D721Med (cell line): ENCODE measurements around the gene LAMB4.
A peak's percentile ranks its signal among the peaks of the same experiment; 100 is the strongest.
"Not testable (repeated sequence)": the region's sequence is repeated elsewhere in the genome, so short reads cannot be mapped to it uniquely, and the experiment has no call there.

ENCODE experiments used
- DNase-seq: peaks from one replicate; pipeline ENCODE4 v3.0.0; 2011; ENCODE audit warnings: low spot score; ENCODE audit not compliant: insufficient read length
- FAIRE-seq: peaks from 2 replicates; lab custom pipeline; 2011; peaks lifted over from hg19 to GRCh38; lab: Jason Lieb, UNC
- TF ChIP-seq, protein P1 (sequence below): IDR thresholded peaks from 2 replicates; pipeline ENCODE4 v1.5.1; 2012; ENCODE audit warnings: mild to moderate bottlenecking, control low read depth; ENCODE audit not compliant: insufficient read depth; ENCODE audit errors: missing control alignments

LAMB4 gene

DNA sequence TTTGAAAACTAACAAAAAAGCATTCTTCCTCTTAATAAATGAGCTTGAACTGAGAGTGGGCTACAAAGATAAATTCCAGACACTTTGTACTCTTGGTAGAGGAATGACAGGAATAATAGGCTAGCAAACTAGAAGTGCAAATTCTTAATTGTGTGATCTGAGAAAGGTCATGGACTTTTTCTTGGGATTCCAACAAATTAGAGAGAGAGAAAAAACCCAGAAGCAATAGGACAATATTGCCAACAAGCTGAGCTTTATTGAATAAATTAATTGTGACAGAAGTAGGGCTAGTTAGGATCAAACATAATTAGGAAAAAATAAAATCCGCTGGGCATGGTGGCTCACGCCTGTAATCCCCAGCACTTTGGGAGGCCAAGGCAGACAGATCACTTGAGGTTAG is 85.8 kb downstream of the LAMB4 start:
- TF ChIP-seq, protein P1, sequence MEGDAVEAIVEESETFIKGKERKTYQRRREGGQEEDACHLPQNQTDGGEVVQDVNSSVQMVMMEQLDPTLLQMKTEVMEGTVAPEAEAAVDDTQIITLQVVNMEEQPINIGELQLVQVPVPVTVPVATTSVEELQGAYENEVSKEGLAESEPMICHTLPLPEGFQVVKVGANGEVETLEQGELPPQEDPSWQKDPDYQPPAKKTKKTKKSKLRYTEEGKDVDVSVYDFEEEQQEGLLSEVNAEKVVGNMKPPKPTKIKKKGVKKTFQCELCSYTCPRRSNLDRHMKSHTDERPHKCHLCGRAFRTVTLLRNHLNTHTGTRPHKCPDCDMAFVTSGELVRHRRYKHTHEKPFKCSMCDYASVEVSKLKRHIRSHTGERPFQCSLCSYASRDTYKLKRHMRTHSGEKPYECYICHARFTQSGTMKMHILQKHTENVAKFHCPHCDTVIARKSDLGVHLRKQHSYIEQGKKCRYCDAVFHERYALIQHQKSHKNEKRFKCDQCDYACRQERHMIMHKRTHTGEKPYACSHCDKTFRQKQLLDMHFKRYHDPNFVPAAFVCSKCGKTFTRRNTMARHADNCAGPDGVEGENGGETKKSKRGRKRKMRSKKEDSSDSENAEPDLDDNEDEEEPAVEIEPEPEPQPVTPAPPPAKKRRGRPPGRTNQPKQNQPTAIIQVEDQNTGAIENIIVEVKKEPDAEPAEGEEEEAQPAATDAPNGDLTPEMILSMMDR = no peak
- FAIRE-seq (no peak), DNase-seq (no peak)

DNA sequence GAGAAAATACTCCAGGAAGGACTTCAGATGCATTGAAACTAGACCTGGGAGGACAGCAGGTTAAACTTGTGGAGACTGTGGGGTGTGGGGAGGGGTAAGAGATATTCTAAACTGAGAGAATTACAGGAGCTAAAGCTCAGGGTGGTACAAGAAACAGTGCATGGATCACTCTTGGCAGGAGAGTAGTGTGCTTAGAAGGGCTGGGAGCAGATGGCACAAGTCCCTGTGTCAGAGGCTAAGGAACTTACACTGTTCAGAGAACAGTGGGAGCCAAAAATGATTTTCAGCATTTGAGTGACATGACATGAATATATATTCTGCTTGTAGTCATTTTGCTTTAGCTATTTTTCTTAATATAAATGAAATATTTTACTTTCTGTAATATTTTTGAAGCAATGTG is 91.2 kb downstream of the LAMB4 start:
- DNase-seq (no peak), FAIRE-seq (no peak)
- TF ChIP-seq, protein P1 = no peak

DNA sequence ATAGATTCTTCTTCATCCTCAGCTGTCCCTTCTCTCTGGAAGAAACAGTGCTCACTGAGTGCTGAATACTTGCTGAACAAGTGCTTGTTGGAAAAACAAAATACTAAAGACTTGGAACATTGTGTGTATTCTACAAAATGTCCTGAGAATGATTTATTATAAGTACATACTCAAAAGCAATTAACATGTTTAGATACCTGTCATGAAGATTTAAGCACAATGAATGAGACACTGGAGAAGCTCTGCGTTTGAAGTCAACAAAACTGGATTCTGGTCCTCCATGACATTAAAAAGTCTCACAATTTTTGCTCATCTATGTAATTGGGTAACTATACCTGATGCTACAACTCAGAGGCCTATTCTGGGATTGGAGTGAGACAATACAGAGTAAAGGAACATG is 92.4 kb downstream of the LAMB4 start:
- TF ChIP-seq, protein P1 = no peak
- FAIRE-seq (no peak), DNase-seq (no peak)

DNA sequence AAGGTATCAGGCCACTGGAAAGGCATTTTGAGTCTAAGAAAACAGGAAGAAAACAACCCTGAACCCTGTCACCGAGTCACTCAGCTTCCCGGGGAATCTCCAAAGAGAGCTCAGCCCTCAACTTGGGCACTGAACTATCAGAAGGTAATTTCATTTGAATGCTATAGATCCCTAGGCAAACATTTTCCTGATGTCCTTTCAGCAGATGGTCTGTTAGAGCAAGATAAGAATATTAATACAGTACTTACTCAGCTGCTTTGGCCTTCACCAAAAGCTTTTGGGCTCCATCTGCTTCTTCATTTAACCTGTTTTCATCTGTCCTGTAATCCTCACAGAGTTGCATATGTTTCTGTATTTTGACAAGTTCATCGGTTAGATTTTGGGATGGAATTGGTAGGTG is 93.0 kb downstream of the LAMB4 start:
- TF ChIP-seq, protein P1 = no peak
- FAIRE-seq (peak; percentile 89), DNase-seq (no peak)

DNA sequence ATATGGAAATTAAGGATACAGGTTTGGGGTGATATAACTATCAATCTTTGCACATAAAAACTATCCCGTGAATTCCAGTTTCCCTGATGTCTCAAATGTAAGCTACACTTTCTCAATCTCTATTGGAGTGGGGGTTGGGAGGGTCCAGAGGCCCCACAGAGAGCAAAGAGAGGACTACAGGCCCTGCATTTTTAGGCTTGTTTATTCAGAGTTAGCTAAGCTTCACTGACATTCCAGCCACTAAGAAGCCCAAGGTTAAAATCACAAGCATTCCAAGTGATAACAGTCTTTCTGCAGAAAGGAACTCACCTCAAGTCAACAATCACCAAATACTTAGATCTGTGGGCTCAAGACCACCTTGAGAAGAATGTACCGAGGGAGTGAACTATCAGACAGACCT is 95.6 kb downstream of the LAMB4 start:
- TF ChIP-seq, protein P1 = no peak
- FAIRE-seq (no peak), DNase-seq (no peak)

DNA sequence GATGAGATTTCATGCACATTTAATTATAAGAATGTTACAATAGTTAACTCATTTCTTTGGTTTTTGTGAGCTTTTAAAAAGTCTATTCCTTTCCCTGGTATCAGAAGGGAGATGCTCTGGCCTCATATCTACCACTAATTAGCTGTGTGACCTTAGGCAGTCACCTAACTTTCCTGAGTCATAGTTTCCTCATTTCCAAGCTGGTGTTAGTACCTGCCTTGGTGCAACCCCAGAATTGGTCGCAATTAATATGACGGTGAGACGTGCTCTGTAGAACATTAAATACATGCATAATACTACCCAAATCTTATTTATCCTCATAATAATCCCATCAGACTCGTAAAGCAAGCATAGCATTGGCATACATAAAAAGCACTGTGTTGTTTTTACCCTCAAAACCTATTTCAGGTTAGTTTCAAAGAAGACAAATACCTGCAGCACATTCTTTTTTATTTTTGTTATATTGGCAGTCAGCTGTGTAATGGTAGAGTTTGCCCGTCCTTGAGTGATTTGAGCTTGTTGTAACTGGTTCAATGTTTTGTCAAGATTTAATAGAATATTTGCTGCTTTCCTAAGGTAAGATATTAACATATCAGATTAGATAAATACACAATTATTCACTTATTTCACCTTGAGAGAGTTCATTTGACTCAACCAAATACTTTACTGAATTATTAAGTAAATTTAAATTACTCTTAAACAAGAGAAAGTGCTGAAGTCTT is 96.2 kb downstream of the LAMB4 start:
- DNase-seq (no peak), FAIRE-seq (no peak)
- TF ChIP-seq, protein P1 = no peak

DNA sequence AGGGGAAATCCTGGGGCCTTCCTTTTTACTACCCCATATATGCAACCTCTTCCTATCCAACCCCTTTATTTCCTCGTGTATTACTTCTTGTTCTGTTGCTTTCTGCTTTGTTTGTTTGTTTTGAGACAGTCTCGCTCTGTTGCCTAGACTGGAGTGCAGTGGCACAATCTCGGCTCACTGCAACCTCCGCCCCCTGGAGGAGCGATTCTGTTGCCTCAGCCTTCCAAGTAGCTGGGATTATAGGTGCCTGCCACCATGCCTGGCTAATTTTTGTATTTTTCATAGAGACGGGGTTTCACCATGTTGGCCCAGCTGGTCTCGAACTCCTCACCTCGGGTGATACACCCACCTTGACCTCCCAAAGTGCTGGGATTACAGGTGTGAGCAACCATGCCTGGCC is 96.9 kb downstream of the LAMB4 start:
- TF ChIP-seq, protein P1 = peak; percentile 4
- FAIRE-seq = not testable (repeated sequence)

More for the DNA sequence above, 96.9 kb downstream of the LAMB4 start:
- not testable (repeated sequence) for DNase-seq
